MM.1S (cell line): ENCODE measurements around the gene VRK3.

Experiments used
- DNase-seq: peaks from one replicate; pipeline ENCODE4 v3.0.0-alpha.2; 2015
- H2AFZ ChIP-seq: fragments of 300-600 bp; sonication (generic); 2 replicates; pipeline ENCODE4 v1.6.0; 2016; ENCODE audit warnings: antibody characterized with exemption, low read length
- H3F3A ChIP-seq: fragments of 300-600 bp; sonication (generic); 2 replicates; pipeline ENCODE4 v1.6.1; 2016; ENCODE audit warnings: mild to moderate bottlenecking, antibody characterized with exemption, low read length, moderate library complexity, mixed read lengths; ENCODE audit not compliant: insufficient read depth
- H3K27ac ChIP-seq: fragments of 300-600 bp; sonication (generic); 2 replicates; pipeline ENCODE4 v1.5.1; 2016; ENCODE audit warnings: mild to moderate bottlenecking, low read length
- H3K27me3 ChIP-seq: fragments of 300-600 bp; sonication (generic); replicated peaks from 2 replicates; pipeline ENCODE4 v1.6.0; 2016; ENCODE audit warnings: low read length; ENCODE audit not compliant: insufficient read depth
- H3K36me3 ChIP-seq: fragments of 300-600 bp; sonication (generic); replicated peaks from 2 replicates; pipeline ENCODE4 v1.6.1; 2016; ENCODE audit warnings: mild to moderate bottlenecking, low read length, mixed read lengths; ENCODE audit not compliant: insufficient read depth
- H3K4me1 ChIP-seq: fragments of 300-600 bp; sonication (generic); 2 replicates; pipeline ENCODE4 v1.6.1; 2016; ENCODE audit warnings: low read length, mixed read lengths
- H3K4me2 ChIP-seq: fragments of 300-600 bp; sonication (generic); 2 replicates; pipeline ENCODE4 v1.6.0; 2016; ENCODE audit warnings: low read depth, low read length
- H3K4me3 ChIP-seq: fragments of 300-600 bp; sonication (generic); 2 replicates; pipeline ENCODE4 v1.5.1; 2016; ENCODE audit warnings: low read length, mixed read lengths
- H3K79me2 ChIP-seq: fragments of 300-600 bp; sonication (generic); 2 replicates; pipeline ENCODE4 v1.6.1; 2016; ENCODE audit warnings: mixed run types, low read length, mixed read lengths
- H3K9ac ChIP-seq: fragments of 300-600 bp; sonication (generic); 2 replicates; pipeline ENCODE4 v1.6.1; 2016; ENCODE audit warnings: low read length, mixed read lengths
- H3K9me2 ChIP-seq: fragments of 300-600 bp; sonication (generic); replicated peaks from 2 replicates; pipeline ENCODE4 v1.6.1; 2016; ENCODE audit warnings: mild to moderate bottlenecking, low read length, mixed read lengths; ENCODE audit not compliant: insufficient read depth
- H3K9me3 ChIP-seq: fragments of 300-600 bp; sonication (generic); replicated peaks from 2 replicates; pipeline ENCODE4 v1.6.1; 2016; ENCODE audit warnings: mild to moderate bottlenecking, low read length, mixed read lengths; ENCODE audit not compliant: insufficient read depth
- H4K20me1 ChIP-seq: fragments of 300-600 bp; sonication (generic); 2 replicates; pipeline ENCODE4 v1.6.1; 2016; ENCODE audit warnings: mild to moderate bottlenecking, low read length, moderate library complexity, mixed read lengths; ENCODE audit not compliant: insufficient read depth
- EZH2 ChIP-seq: fragments of 300-600 bp; sonication (generic); optimal IDR thresholded peaks from 2 replicates; pipeline ENCODE3; 2017; ENCODE audit warnings: low read depth, mild to moderate bottlenecking, antibody characterized with exemption, low read length, mixed read lengths
- EZH2phosphoT487 ChIP-seq: fragments of 300-600 bp; sonication (generic); IDR thresholded peaks from 2 replicates; pipeline ENCODE4 v1.6.1; 2018; ENCODE audit warnings: antibody characterized with exemption, low read length
- TF ChIP-seq, protein P1 (sequence below): fragments of 300-600 bp; sonication (generic); IDR thresholded peaks from 2 replicates; pipeline ENCODE4 v1.5.1; 2016; ENCODE audit warnings: antibody characterized with exemption, low read length, mixed read lengths

VRK3 gene

GRCh38 chr19:50044922-50045321 is 19.8 kb upstream of the VRK3 start:
- no peak overlapping the region for H3K4me2 ChIP-seq
- H3K27ac ChIP-seq = no peak overlapping the region
- no peaks in the 10 kb centered on the region for H3F3A ChIP-seq
- H3K27me3 ChIP-seq = no peaks in the 10 kb centered on the region
- no peak for TF ChIP-seq EZH2
- TF ChIP-seq EZH2phosphoT487 = no peak
- TF ChIP-seq, protein P1, sequence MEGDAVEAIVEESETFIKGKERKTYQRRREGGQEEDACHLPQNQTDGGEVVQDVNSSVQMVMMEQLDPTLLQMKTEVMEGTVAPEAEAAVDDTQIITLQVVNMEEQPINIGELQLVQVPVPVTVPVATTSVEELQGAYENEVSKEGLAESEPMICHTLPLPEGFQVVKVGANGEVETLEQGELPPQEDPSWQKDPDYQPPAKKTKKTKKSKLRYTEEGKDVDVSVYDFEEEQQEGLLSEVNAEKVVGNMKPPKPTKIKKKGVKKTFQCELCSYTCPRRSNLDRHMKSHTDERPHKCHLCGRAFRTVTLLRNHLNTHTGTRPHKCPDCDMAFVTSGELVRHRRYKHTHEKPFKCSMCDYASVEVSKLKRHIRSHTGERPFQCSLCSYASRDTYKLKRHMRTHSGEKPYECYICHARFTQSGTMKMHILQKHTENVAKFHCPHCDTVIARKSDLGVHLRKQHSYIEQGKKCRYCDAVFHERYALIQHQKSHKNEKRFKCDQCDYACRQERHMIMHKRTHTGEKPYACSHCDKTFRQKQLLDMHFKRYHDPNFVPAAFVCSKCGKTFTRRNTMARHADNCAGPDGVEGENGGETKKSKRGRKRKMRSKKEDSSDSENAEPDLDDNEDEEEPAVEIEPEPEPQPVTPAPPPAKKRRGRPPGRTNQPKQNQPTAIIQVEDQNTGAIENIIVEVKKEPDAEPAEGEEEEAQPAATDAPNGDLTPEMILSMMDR = no peak
- H3K9ac ChIP-seq = no peak overlapping the region
- H3K4me1 ChIP-seq = no peaks in the 10 kb centered on the region
- H3K9me3 ChIP-seq = no peaks in the 10 kb centered on the region
- no peaks in the 10 kb centered on the region for H3K9me2 ChIP-seq
- no peaks in the 10 kb centered on the region for H4K20me1 ChIP-seq
- no peak overlapping the region for H3K4me3 ChIP-seq
- H2AFZ ChIP-seq = no peak overlapping the region
- DNase-seq = no peak
- H3K79me2 ChIP-seq = no peaks in the 10 kb centered on the region
- peaks cover 33% of the 10 kb centered on the region for H3K36me3 ChIP-seq

GRCh38 chr19:50043967-50044366 is 18.8 kb upstream of the VRK3 start:
- no peak overlapping the region for H3K27ac ChIP-seq
- H3K79me2 ChIP-seq = no peaks in the 10 kb centered on the region
- no peak for DNase-seq
- no peak overlapping the region for H3K9ac ChIP-seq
- peaks cover 40% of the 10 kb centered on the region for H3K36me3 ChIP-seq
- no peaks in the 10 kb centered on the region for H4K20me1 ChIP-seq
- no peak overlapping the region for H3K4me3 ChIP-seq
- no peak overlapping the region for H2AFZ ChIP-seq
- H3K9me3 ChIP-seq = no peaks in the 10 kb centered on the region
- H3K27me3 ChIP-seq = no peaks in the 10 kb centered on the region
- H3K9me2 ChIP-seq = no peaks in the 10 kb centered on the region
- no peak for TF ChIP-seq EZH2
- no peak for TF ChIP-seq EZH2phosphoT487
- TF ChIP-seq, protein P1 = no peak
- no peaks in the 10 kb centered on the region for H3K4me1 ChIP-seq
- H3K4me2 ChIP-seq = no peak overlapping the region
- no peaks in the 10 kb centered on the region for H3F3A ChIP-seq

GRCh38 chr19:50042363-50043024 is 17.3 kb upstream of the VRK3 start:
- no peak for TF ChIP-seq EZH2
- TF ChIP-seq, protein P1 = no peak
- TF ChIP-seq EZH2phosphoT487 = no peak
- Histone ChIP-seq H3K9me3 (no peaks in the 10 kb centered on the region), H2AFZ (no peak overlapping the region), H3K4me1 (no peaks in the 10 kb centered on the region), H3K27me3 (no peaks in the 10 kb centered on the region), H3K27ac (no peak overlapping the region), H3K79me2 (no peaks in the 10 kb centered on the region), H3K4me3 (no peak overlapping the region), H3F3A (no peaks in the 10 kb centered on the region), H3K9me2 (no peaks in the 10 kb centered on the region), H3K9ac (no peak overlapping the region), H3K36me3 (peaks cover 42% of the 10 kb centered on the region), H4K20me1 (no peaks in the 10 kb centered on the region), H3K4me2 (no peak overlapping the region)
- DNase-seq = no peak
